ENCODE results near the gene COLEC12.

Gene COLEC12

GRCh38 chr18:473802-474201, 26.7 kb downstream of the COLEC12 start:
- no peak for DNase-seq

- no peak for DNase-seq
Observed at GRCh38 chr18:471716-472115, 28.8 kb downstream of the COLEC12 start.

GRCh38 chr18:470661-471501, 29.6 kb downstream of the COLEC12 start:
- DNase-seq = no peak

GRCh38 chr18:468955-469790, 31.3 kb downstream of the COLEC12 start:
- DNase-seq = no peak

GRCh38 chr18:463827-464541, 36.5 kb downstream of the COLEC12 start:
- no peak for DNase-seq

- DNase-seq = no peak
Observed at GRCh38 chr18:463403-463802, 37.1 kb downstream of the COLEC12 start.

- no peak for DNase-seq
Observed at GRCh38 chr18:461762-462161, 38.7 kb downstream of the COLEC12 start.

- DNase-seq = no peak
Observed at GRCh38 chr18:460791-461190, 39.7 kb downstream of the COLEC12 start.

GRCh38 chr18:459814-460593, 40.5 kb downstream of the COLEC12 start:
- no peak for DNase-seq

- DNase-seq = no peak
Observed at GRCh38 chr18:457521-458412, 42.7 kb downstream of the COLEC12 start.

- no peak for DNase-seq
Observed at GRCh38 chr18:457140-457519, 43.4 kb downstream of the COLEC12 start.

- no peak for DNase-seq
Observed at GRCh38 chr18:456361-457139, 44.0 kb downstream of the COLEC12 start.

GRCh38 chr18:453400-453799, 47.1 kb downstream of the COLEC12 start:
- DNase-seq = no peak

- DNase-seq = no peak
Observed at GRCh38 chr18:452816-453215, 47.7 kb downstream of the COLEC12 start.

GRCh38 chr18:449374-449773, 51.1 kb downstream of the COLEC12 start:
- DNase-seq = no peak

GRCh38 chr18:448116-448790, 52.2 kb downstream of the COLEC12 start:
- no peak for DNase-seq

GRCh38 chr18:446941-447560, 53.5 kb downstream of the COLEC12 start:
- no peak for DNase-seq

GRCh38 chr18:445055-445454, 55.4 kb downstream of the COLEC12 start:
- no peak for DNase-seq

- DNase-seq = no peak
Observed at GRCh38 chr18:438571-438970, 61.9 kb downstream of the COLEC12 start.

GRCh38 chr18:435940-436339, 64.6 kb downstream of the COLEC12 start:
- DNase-seq = no peak

Data from amniotic stem cell (primary cell).